HL-60/S4 (cell line): ENCODE measurements around the gene ATIC.

Experiments used
- in situ Hi-C: fragments of 300-500 bp; cut with MboI; formaldehyde crosslinking; loops from 2 replicates; pipeline ENCODE4 v1.14.3; 2022; ENCODE audit warnings: low sequenced_read_pairs

Gene ATIC

GRCh38 chr2:215314896-215315295, 3.0 kb downstream of the ATIC start:
- in situ Hi-C loops: no loop called here

GRCh38 chr2:215315301-215315700, 3.4 kb downstream of the ATIC start:
- in situ Hi-C loops: no loop called here

- in situ Hi-C loops: no loop called here
Observed at GRCh38 chr2:215316336-215316735, 4.5 kb downstream of the ATIC start.

GRCh38 chr2:215319500-215319899, 7.6 kb downstream of the ATIC start:
- in situ Hi-C loops: no loop called here

- in situ Hi-C loops: no loop called here
Observed at GRCh38 chr2:215320102-215320501, 8.2 kb downstream of the ATIC start.

GRCh38 chr2:215320679-215321078, 8.8 kb downstream of the ATIC start:
- in situ Hi-C loops: no loop called here

- in situ Hi-C loops: no loop called here
Observed at GRCh38 chr2:215324811-215325210, 13.0 kb downstream of the ATIC start.

GRCh38 chr2:215328066-215328465, 16.2 kb downstream of the ATIC start:
- in situ Hi-C loops: no loop called here

- in situ Hi-C loops: no loop called here
Observed at GRCh38 chr2:215332872-215333595, 21.2 kb downstream of the ATIC start.

- in situ Hi-C loops: no loop called here
Observed at GRCh38 chr2:215338883-215339679, 27.2 kb downstream of the ATIC start.

- in situ Hi-C loops: no loop called here
Observed at GRCh38 chr2:215347878-215348277, 36.0 kb downstream of the ATIC start.

- in situ Hi-C loops: no loop called here
Observed at GRCh38 chr2:215352602-215353001, 40.7 kb downstream of the ATIC start.

- in situ Hi-C loops: no loop called here
Observed at GRCh38 chr2:215354771-215355695, 43.2 kb downstream of the ATIC start.

GRCh38 chr2:215355801-215356200, 43.9 kb downstream of the ATIC start:
- in situ Hi-C loops: no loop called here

- in situ Hi-C loops: no loop called here
Observed at GRCh38 chr2:215356334-215356947, 44.6 kb downstream of the ATIC start.

GRCh38 chr2:215356948-215357461, 45.1 kb downstream of the ATIC start:
- in situ Hi-C loops: no loop called here

GRCh38 chr2:215357660-215358059, 45.8 kb downstream of the ATIC start:
- in situ Hi-C loops: no loop called here

- in situ Hi-C loops: no loop called here
Observed at GRCh38 chr2:215358312-215358845, 46.5 kb downstream of the ATIC start.

GRCh38 chr2:215358891-215359575, 47.2 kb downstream of the ATIC start:
- in situ Hi-C loops: no loop called here

- in situ Hi-C loops: no loop called here
Observed at GRCh38 chr2:215359576-215359922, 47.7 kb downstream of the ATIC start.
